Measurements from ENCODE around the gene GATA2.

GATA2 gene

GRCh38 chr3:128430731-128431130 is 62.3 kb downstream of the GATA2 start:
- DNase-seq: no peak

DNA sequence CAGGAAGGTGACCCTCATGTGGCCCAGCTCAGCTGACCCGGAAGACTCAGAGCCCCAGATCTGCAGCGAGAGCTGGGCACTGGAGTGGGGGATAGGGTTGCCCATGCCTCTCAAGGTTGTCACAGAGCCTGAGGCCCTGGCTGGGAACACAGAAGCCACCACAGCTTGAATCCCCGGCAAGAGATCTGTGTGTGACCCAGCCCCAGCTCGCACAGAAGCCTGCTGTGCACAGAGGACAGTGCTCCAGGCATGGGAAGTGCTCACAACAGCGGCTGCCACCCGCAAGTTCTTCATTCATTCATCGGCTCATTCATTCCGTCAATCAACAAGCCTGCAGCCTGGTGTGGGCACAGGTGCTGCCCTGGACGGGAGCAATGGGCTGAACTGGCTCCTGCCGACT is 62.7 kb downstream of the GATA2 start:
- DNase-seq: no peak

- no peak for DNase-seq
These were observed 63.2 kb downstream of the GATA2 start for GRCh38 chr3:128429751-128430150.
